OCI-M2 (cell line): ENCODE data around the gene BICD2.

Experiments used
- DNase-seq: peaks from one replicate; lab custom pipeline; 2025; ENCODE audit not compliant: unreplicated experiment; lab: John Stamatoyannopoulos, UW

Gene BICD2

GRCh38 chr9:92671323-92671722 lies 93.3 kb downstream of the BICD2 start:
- DNase-seq: no peak

- DNase-seq: peak; percentile 71
Observed at GRCh38 chr9:92669890-92670708, 94.5 kb downstream of the BICD2 start, which contains the start of gene IPPK. TSS of gene IPPK (minus strand) at chr9:92670131. CDS start at chr9:92669988, 143 bp downstream.

- DNase-seq: no peak
Observed at GRCh38 chr9:92669527-92669889, 95.1 kb downstream of the BICD2 start.

GRCh38 chr9:92668746-92669526 lies 95.7 kb downstream of the BICD2 start:
- no peak for DNase-seq

- DNase-seq: no peak
Observed at GRCh38 chr9:92666912-92667532, 97.6 kb downstream of the BICD2 start.

- no peak for DNase-seq
Observed at GRCh38 chr9:92666236-92666635, 98.4 kb downstream of the BICD2 start.

- DNase-seq: no peak
Observed at GRCh38 chr9:92665836-92666235, 98.8 kb downstream of the BICD2 start.

- no peak for DNase-seq
Observed at GRCh38 chr9:92664394-92665152, 100.1 kb downstream of the BICD2 start.

- no peak for DNase-seq
Observed at GRCh38 chr9:92663951-92664350, 100.7 kb downstream of the BICD2 start.

GRCh38 chr9:92663126-92663525 lies 101.5 kb downstream of the BICD2 start:
- DNase-seq: no peak

GRCh38 chr9:92661743-92662142 lies 102.9 kb downstream of the BICD2 start:
- no peak for DNase-seq
